ENCODE data around the gene FOXN1. TPM values are rescaled to one million over a fixed set of nuclear protein-coding genes. Genes with fewer than 3 reads are reported as not detected.

Gene FOXN1
- total and polyA plus RNA-seq, 2 of the 13 experiments (the other 11 are each of a cell fraction or from before 2014, with no cell fraction given): 0.01 TPM; not detected in 1

- ChIA-PET POLR2A (no interaction called here), CTCF (ENCODE audit: low intra/inter-chr PET ratio, low total read pairs) (no interaction called here)
- Histone ChIP-seq H3K4me2 (ENCODE audit: low read depth, low read length) (no peak overlapping the region), H3K79me2 (ENCODE audit: insufficient read depth, low read length) (no peaks in the 10 kb centered on the region), H3K27me3 (ENCODE audit: control insufficient read depth in 1 of 2, insufficient read depth in 2 of 2, low read length in 2 of 2) (peaks cover 0 to 3% of the 10 kb centered on the region in 2 experiments; a peak in 3 of 5 replicates), H3K27ac (ENCODE audit: extremely low read length, insufficient read depth, low read length) (no peak overlapping the region), H3K9ac (ENCODE audit: insufficient read depth, low read depth, low read length) (no peak overlapping the region), H4K20me1 (ENCODE audit: insufficient read depth, low read length) (no peaks in the 10 kb centered on the region), H2AFZ (ENCODE audit: low read length) (no peak overlapping the region), H3K4me3 (replicated peaks in 1 of 3; ENCODE audit: insufficient read depth in 1 of 3, low read depth in 2 of 3, low read length in 3 of 3) (no peak overlapping the region), H3K4me1 (ENCODE audit: insufficient read depth, low read length) (peaks cover 73% of the 10 kb centered on the region), H3K9me3 (ENCODE audit: low read length) (no peaks in the 10 kb centered on the region), H3K36me3 (replicated peaks in 1 of 2; ENCODE audit: control insufficient read depth in 1 of 2, insufficient read depth in 2 of 2, low read length in 2 of 2) (no peaks in the 10 kb centered on the region)
- 75% methylated on average over 7 of the region's 7 CpGs for WGBS (ENCODE audit: low lambda C conversion rate)
- ATAC-seq: no peak
- FAIRE-seq: no peak
- BruUV-seq (replicated peaks): no TSS peak
- intact Hi-C loops (cut with micrococcal nuclease; ENCODE audit: unreplicated experiment) (no loop called here), in situ Hi-C loops (cut with HindIII; ENCODE audit: extremely low pct_ligation_motif_present, low pct_unique_long_range_greater_than_20kb) (no loop called here)
- DNase-seq (ENCODE audit: low spot score): no peak
- no peak for TF ChIP-seq ZNF709 (CRISPR knock-in tag; IDR thresholded peaks at IDR 0.05)
- peak; percentile 55; the same call in 1 of the 2 replicates for TF ChIP-seq ZNF629 (CRISPR knock-in tag; conservative IDR thresholded peaks at IDR 0.05)
Observed at GRCh38 chr17:28477928-28478327, 28.2 kb upstream of the FOXN1 start.

- H3K27me3 ChIP-seq (ENCODE audit: control insufficient read depth in 1 of 2, insufficient read depth in 2 of 2, low read length in 2 of 2): peaks cover 0 to 3% of the 10 kb centered on the region in 2 experiments; a peak in 3 of 5 replicates
- intact Hi-C loops (cut with micrococcal nuclease; ENCODE audit: unreplicated experiment) (no loop called here), in situ Hi-C loops (cut with HindIII; ENCODE audit: extremely low pct_ligation_motif_present, low pct_unique_long_range_greater_than_20kb) (no loop called here)
- H3K4me3 ChIP-seq (replicated peaks in 1 of 3; ENCODE audit: insufficient read depth in 1 of 3, low read depth in 2 of 3, low read length in 3 of 3): no peak overlapping the region
- H3K4me1 ChIP-seq (ENCODE audit: insufficient read depth, low read length): peaks cover 67% of the 10 kb centered on the region
- H4K20me1 ChIP-seq (ENCODE audit: insufficient read depth, low read length): no peaks in the 10 kb centered on the region
- H3K9me3 ChIP-seq (ENCODE audit: low read length): no peaks in the 10 kb centered on the region
- ChIA-PET POLR2A (no interaction called here), CTCF (ENCODE audit: low intra/inter-chr PET ratio, low total read pairs) (no interaction called here)
- H3K9ac ChIP-seq (ENCODE audit: insufficient read depth, low read depth, low read length): no peak overlapping the region
- no peaks in the 10 kb centered on the region for H3K36me3 ChIP-seq (replicated peaks in 1 of 2; ENCODE audit: control insufficient read depth in 1 of 2, insufficient read depth in 2 of 2, low read length in 2 of 2)
- no peak for DNase-seq (ENCODE audit: low spot score)
- TF ChIP-seq ZNF121 (CRISPR knock-in tag; IDR thresholded peaks at IDR 0.05) (peak; percentile 35; the same call in 1 of the 2 replicates), ZNF761 (CRISPR knock-in tag; conservative IDR thresholded peaks at IDR 0.05) (no peak), ZNF770 (CRISPR knock-in tag; IDR thresholded peaks at IDR 0.05) (peak; percentile 49; the same call in 1 of the 2 replicates)
- WGBS (ENCODE audit: low lambda C conversion rate): 41% methylated on average over 2 of the region's 3 CpGs
- H2AFZ ChIP-seq (ENCODE audit: low read length): no peak overlapping the region
- no peaks in the 10 kb centered on the region for H3K79me2 ChIP-seq (ENCODE audit: insufficient read depth, low read length)
- ATAC-seq: no peak
- BruUV-seq (replicated peaks): no TSS peak
- no peak overlapping the region for H3K4me2 ChIP-seq (ENCODE audit: low read depth, low read length)
- H3K27ac ChIP-seq (ENCODE audit: extremely low read length, insufficient read depth, low read length): no peak overlapping the region
- FAIRE-seq: no peak
Observed at GRCh38 chr17:28478712-28479615, 27.2 kb upstream of the FOXN1 start.

All from HepG2 (cell line).